GM12874 (cell line): ENCODE results near the gene FRMD7.

Source experiments
- CTCF ChIP-seq: IDR thresholded peaks from 2 replicates; pipeline ENCODE4 v1.5.1; 2011; ENCODE audit warnings: low read depth, mild to moderate bottlenecking, control low read depth, low read length, moderate library complexity; ENCODE audit not compliant: insufficient read depth

The FRMD7 gene, protein sequence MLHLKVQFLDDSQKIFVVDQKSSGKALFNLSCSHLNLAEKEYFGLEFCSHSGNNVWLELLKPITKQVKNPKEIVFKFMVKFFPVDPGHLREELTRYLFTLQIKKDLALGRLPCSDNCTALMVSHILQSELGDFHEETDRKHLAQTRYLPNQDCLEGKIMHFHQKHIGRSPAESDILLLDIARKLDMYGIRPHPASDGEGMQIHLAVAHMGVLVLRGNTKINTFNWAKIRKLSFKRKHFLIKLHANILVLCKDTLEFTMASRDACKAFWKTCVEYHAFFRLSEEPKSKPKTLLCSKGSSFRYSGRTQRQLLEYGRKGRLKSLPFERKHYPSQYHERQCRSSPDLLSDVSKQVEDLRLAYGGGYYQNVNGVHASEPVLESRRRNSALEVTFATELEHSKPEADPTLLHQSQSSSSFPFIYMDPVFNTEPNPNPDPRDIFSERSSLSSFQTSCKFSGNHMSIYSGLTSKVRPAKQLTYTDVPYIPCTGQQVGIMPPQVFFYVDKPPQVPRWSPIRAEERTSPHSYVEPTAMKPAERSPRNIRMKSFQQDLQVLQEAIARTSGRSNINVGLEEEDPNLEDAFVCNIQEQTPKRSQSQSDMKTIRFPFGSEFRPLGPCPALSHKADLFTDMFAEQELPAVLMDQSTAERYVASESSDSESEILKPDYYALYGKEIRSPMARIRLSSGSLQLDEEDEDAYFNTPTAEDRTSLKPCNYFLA

GRCh38 chrX:132127743-132128142, at the start of gene FRMD7:
TSS of gene FRMD7 (minus strand) at chrX:132128020. CDS start at chrX:132127844, 176 bp downstream.
- TF ChIP-seq CTCF = no peak

- no peak for TF ChIP-seq CTCF
These were observed 45.8 kb upstream of the FRMD7 start for GRCh38 chrX:132173647-132174046.

- no peak for TF ChIP-seq CTCF
These were observed 44.1 kb upstream of the FRMD7 start for GRCh38 chrX:132171881-132172280.

DNA sequence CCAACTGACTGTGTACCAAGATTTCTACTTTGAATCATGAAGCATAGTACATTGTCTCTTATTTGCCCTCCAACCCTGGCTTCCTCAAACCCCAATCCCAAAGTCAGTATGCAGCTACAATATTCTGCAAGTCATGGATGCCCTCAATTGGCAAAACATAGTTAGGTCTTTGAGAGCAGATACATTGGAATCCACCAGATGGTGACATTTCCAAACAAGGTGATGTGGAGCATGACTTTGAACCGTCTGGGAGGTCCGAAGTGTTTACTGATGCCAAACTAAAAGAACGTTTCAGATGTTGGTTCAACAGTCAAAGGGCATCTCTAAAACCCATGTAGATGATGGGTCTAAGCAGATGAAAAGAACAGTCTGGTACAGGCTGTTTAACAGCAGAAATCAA, 43.7 kb upstream of the FRMD7 start:
- no peak for TF ChIP-seq CTCF

DNA sequence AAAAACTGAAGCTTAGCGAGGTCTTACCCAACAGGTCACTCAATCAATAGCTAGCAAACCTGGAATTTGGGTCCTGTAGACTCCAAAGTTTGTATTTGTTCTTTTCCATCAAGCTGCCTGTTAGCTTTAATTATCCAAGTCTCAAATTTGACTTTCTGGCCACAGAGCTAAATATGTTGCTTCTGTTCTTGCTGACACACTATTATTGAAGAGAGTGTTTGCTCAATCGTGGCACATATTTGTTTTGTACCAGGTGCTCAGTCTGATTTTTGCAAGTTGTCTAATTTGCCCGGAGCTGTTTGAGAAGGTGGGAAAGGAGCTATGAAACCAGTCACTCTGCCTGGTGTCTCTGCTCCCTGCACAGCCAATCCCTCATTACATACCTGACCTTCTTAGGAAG, 41.7 kb upstream of the FRMD7 start:
- TF ChIP-seq CTCF = no peak

- no peak for TF ChIP-seq CTCF
These were observed 37.8 kb upstream of the FRMD7 start for GRCh38 chrX:132165651-132166050.

DNA sequence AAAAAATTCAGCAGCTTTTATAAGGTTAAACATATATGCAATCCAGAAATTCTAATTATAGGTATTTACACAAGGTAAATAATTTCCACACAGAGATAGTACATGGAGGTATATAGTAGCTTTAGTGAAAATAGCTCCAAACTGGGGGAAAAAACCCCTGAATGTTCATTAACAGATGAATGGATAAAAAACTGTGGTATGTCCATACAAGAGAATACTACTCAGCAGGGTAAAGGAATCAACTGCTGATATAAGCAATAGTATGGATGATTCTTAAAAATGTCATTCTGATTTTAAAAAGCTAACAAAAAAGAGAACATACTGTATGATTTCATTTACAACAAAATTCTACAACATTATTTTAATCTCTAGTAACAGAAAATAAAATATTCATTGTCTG, 37.2 kb upstream of the FRMD7 start:
- TF ChIP-seq CTCF = no peak
